Measurements from ENCODE around the gene DAPK1.

DNA sequence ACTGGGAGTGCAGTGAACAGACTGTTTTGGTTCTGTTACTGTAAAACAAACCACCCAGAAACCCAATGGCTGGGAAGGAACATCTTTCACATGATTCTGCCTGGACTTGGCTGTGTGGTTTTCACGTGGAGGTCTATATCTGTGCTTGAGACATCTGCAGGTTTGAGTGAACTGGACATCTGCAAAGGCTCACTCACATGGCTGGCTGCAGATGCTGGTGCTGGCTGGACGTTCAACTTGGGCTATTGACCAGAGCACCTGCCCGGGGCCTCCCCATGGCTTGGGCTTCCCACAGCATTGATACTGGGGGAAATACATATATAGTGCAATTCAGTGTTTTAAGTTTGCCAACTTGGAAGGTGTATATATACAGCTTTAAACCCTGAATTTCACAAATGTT lies 235.1 kb downstream of the DAPK1 start:
- TF ChIP-seq, protein P1, sequence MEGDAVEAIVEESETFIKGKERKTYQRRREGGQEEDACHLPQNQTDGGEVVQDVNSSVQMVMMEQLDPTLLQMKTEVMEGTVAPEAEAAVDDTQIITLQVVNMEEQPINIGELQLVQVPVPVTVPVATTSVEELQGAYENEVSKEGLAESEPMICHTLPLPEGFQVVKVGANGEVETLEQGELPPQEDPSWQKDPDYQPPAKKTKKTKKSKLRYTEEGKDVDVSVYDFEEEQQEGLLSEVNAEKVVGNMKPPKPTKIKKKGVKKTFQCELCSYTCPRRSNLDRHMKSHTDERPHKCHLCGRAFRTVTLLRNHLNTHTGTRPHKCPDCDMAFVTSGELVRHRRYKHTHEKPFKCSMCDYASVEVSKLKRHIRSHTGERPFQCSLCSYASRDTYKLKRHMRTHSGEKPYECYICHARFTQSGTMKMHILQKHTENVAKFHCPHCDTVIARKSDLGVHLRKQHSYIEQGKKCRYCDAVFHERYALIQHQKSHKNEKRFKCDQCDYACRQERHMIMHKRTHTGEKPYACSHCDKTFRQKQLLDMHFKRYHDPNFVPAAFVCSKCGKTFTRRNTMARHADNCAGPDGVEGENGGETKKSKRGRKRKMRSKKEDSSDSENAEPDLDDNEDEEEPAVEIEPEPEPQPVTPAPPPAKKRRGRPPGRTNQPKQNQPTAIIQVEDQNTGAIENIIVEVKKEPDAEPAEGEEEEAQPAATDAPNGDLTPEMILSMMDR (IDR thresholded peaks at IDR 0.05; ENCODE audit: borderline replicate concordance, extremely low read depth, low read length, poor library complexity, severe bottlenecking) = no peak
- TF ChIP-seq EZH2 (IDR thresholded peaks at IDR 0.05; ENCODE audit: borderline replicate concordance, low read depth, low read length, severe bottlenecking) = no peak

Measured in DND-41 (cell line).